Stimulated activated CD4-positive, alpha-beta T cell treated with anti-CD3 and anti-CD28 coated beads, Interleukin-1b, Interleukin-23, amount 100 ng/mL, for 48 hours (primary cell): ENCODE measurements around the gene CERS3.
"Not testable (repeated sequence)": the region's sequence is repeated elsewhere in the genome, so short reads cannot be mapped to it uniquely, and the experiment has no call there.

ENCODE experiments used
- DNase-seq: peaks from one replicate; pipeline ENCODE4 v3.0.0-alpha.2; 2020

CERS3 gene

DNA sequence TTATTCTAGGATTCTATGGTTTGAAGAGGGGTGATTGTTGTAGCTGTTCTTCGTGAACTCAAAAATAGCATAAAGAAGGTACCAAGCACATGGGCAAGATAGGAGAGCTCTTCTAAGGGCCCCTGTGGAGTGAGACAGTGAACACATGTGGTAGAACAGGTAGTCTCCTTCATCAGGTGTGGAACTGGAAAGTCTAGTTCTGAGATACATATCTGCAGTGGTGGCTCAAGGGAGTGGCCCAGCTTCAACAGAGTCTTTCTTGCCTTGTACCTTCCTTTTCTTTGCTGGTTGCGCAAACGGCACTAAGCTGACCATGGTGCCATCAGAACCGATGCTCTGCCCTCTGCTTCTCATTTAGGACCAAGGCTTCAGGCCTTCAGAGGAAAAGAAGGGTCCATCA is 65.2 kb downstream of the CERS3 start:
- DNase-seq, result no peak

DNA sequence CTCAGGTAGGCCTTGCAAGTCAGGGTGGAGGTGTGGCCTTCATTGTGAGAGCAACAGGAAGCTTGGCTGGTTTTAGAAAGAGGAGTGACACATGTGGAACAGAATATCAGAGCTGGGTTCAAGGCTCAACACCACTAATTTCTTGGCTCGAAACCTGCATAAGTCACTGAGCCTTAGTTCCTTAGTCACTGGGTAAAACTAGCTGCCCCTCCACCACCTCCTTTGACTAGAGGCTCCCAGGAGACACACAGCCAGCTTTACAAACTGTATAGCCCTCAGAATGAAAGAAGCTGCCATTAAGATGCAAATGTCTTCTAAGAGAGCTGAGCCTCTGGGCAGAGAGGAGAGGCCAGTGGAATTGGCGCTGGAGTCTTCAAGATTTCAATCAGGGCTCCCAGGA is 67.7 kb downstream of the CERS3 start:
- DNase-seq, result no peak

DNA sequence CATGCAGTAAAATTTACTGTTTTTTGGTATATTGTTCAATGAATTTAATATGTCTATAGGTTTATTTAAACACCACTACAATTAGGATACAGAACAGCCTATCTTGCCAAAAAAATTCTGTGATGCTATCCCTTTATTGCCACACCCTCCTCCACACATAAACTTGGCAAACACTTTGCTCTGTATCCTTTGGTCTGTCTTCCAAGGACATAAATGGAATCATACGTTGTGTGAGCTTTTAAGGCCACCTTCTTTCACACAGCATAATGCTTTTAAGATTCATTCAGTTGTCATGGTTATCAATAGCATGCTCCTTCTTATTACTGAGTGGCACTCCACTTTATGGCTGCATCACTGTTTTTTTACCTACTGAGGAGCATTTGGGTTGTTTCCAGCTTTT is 71.5 kb downstream of the CERS3 start:
- DNase-seq, result no peak

DNA sequence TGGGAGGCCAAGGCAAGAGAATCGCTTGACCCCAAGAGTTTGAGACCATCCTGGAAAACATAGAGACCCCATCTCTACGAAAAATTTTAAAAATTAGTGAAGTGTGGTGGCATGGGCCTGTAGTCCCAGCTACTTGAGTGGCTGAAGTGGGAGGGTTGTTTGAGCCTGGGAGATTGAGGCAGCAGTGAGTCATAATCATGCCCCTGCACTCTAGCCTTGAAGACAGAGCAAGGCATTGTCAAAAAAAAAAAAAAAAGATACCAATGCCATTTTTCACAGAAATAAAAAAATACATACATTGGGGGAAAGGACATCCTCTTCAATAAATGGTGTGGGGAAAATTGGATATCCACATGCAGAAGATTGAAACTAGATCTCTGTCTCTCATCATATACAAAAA is 74.6 kb downstream of the CERS3 start:
- DNase-seq, result no peak

DNA sequence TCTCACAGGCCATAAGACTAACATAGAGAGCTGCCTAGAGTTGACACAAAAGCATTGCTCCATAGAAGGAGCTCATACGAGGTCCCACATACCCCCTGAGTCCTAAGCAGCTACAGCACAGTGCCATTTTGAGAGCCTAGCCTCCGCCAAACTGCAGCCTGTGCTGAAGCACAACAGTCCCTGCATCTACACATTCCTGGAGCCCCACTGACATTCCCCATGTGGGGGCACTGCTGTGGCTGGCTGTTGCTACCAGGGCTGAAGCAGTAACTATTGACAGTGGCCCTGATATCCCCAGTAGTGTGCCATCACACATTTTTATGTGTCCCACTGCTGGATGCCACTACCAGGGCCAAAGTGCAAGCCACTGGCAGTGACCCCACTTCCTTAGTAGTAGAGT is 80.3 kb downstream of the CERS3 start:
- no peak for DNase-seq

DNA sequence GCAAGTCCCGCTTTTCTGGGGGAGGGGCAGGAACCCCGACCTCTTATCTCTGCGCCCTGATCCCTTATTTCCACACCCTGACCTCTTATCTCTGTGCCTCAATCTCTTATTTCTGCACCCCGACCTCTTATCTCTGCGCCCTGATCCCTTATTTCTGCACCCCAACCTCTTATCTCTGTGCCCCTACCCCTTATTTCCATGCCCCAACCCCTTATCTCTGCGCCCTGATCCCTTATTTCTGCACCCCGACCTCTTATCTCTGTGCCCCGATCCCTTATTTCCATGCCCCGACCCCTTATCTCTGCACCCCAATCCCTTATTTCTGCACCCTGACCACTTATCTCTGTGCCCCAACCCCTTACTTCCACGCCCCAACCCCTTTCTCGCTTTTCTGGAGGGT is 87.7 kb downstream of the CERS3 start:
- DNase-seq, result not testable (repeated sequence)

DNA sequence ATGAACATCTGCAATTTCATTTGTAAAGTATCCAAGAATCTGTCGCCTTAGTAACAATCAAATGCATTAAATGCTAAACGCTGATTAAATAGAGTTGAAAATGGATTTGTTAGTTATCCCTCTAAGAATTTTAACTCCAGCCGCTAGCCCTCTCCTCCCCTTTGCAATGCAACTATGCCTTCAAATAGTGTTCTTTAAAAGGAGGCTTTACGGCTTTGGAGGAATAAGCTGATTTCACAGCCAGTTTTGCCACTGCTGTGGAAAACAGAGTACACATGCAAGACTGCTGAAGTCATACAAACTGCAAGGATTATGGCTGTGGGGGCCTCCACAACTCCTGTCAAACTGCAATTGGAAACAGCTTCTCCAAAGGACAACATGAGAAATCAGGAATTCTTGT is 89.2 kb downstream of the CERS3 start:
- no peak for DNase-seq

DNA sequence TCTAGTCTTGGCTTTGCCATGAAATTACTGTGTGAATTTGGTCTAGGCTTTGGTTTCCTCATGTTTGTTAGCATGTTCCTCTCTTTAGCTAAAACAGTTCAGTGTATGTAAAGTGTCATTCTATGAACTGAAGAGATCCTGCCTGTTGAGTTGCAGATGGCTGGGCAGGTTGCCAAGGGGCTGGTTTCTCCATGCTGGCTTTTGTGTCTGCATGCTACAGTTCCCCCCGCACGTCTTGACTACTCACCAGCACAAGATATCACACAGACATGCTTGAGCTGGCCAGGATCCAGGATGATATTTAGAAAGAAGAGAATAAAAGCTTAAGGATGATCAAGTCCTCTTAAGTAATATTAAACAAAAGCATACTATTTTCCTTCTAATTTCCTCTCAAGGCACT is 90.2 kb downstream of the CERS3 start:
- peak; percentile 35 for DNase-seq

DNA sequence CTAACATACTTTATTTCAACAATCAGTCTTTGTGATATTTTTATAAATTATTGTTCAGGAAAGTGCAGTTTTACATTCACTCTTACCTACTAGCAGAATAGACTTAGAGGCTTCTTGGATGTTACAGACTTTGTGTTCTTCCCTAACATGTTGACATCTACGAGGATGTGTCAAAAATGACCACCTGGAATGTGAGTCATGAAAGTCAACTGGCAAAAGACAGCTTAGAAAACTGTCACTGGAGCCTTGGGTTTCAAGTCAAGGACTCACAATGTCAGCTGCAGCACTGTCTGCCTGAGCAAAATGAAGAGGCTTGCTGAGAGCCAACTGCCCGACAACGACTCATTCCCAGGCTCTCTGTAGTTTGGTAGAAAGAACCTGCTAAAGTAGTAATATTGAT is 91.5 kb downstream of the CERS3 start:
- DNase-seq, result no peak

DNA sequence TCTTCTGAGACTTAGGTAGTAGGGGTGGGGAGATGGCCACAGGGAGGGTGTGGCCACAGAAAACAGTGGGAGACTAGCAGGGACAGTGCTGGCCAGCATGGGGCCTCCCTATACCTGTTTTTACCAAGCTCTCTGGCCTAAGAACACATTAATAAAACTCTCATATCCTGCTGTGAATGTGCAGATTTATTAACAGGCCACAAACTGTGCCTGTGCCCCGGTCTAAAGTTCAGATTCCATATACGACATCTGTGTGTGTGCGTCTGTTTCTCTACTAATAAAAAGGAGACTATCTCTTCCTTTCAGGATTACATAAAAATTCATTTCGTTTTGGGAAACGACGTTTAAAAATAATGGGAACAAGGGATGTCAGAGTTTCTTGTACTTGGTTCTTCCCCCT is 94.2 kb downstream of the CERS3 start:
- DNase-seq, result no peak

DNA sequence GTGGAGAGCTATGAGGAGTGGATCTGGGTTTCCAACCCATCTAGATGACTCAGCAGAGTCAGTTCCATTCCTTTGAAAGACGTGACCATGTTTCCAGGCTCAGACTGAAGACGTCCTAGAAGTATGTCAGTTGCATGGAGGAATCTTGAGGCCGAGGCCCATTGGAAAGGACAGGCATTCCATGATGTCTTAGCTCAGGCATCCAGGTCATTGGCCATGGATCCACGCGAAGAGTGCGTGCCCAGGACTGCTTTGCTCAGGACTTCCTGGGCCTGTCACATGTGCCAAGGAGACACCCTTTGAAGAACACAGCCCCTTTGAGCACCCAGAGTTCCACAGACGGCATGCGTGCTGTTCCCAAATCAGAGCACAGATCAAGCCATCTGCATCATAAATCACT is 94.7 kb downstream of the CERS3 start:
- DNase-seq, result no peak

DNA sequence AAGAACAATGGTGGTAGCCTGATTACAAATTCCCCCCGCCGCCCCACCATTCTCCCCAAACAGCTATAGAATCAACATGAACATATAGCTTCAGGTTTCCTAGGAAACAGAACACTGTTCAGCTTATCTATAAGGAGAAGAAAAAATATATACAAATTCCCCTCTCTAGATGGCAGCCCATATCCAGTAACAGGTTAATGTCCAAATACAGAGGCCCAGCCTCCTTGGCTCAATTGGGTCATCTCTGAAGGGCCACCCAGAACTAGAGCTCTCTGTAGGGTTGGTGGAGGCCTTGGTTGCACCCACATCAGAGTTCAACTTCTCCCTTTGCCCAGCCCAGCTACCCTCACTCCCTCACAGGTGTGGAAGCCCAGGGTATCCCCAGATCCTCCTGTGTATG is 95.4 kb downstream of the CERS3 start:
- DNase-seq, result no peak

DNA sequence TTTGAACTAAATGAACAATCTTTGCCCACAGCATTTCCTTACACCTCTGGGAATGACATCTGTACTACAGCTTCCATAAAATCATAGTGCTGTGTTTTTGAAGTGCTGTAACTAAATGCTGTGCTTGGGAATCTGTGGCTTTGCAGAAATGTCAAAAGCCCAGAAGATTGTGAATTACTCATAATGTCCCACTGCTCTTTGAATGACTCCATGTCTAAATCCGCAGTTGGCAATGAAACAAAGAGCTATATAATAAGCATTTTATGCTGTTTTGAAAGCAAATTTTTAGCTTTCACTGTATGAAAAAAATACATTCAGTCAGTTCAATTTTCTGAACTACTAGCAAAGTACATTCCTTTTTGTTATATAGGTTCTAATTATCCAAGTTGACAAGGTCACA is 98.3 kb downstream of the CERS3 start:
- no peak for DNase-seq

DNA sequence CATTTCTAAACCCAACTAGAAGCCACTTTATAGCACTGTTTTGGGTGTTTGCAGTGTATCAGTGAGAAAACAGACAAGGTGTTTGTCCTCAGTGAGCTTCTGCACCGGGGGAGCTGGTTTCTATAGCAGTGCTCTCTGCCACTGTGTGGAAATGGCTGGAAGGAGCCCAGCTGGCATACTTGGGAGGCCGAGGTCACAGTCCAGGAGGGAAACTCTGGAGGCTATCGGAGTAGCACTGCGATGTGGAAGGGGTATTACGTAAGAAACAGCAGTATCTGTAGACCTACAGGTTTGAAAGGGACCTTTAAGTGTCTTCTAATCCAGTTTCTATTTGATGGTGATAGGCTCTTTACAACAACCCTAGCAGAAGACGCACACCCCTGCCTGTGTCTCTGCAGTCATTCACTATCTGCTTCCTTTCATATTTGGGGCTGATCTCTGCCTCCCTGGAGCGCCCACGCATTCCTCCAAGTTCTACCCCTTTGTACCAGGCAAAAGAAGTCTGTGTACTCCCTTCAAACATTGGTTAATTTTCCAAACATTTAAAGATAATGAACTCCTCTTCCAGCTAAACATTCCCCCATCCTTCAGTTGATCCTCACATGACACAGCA is 99.5 kb downstream of the CERS3 start:
- DNase-seq, result no peak

DNA sequence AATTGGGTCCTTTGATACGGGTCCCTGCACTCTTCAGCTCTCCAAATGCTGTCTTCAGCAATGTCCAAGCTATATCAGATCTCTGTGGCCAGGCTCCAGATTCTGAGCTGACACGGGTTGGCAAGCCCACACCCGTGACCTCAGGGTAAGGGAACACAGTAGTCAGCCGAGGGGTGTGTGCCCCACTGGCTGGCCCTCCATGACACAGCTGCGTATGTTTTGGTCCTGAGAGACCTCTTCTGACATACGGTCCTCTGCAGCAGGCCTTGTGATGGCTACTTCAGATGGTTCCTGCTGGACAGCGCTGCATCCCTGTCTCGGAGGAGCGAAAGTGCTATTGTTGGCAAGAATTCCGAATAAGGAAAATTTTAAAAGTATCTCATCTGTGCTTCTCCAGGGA is 101.8 kb downstream of the CERS3 start:
- no peak for DNase-seq

DNA sequence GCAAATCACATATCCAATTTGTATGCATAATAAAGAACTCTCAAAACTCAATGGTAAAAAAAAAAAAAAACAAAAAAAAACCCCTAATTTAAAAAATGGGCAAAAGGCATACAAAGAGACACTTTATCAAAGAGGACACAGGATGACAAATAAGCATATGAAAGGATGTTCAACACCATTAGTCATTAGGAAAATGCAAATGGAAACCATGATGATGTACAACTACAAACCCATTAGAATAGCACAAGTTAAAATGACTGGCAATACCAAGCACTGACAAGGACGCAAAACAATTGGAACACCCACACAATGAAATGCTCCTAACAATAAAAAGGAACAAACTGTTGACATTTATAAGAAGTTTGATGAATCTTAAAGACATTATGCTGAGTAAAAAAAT is 123.6 kb downstream of the CERS3 start:
- no peak for DNase-seq

DNA sequence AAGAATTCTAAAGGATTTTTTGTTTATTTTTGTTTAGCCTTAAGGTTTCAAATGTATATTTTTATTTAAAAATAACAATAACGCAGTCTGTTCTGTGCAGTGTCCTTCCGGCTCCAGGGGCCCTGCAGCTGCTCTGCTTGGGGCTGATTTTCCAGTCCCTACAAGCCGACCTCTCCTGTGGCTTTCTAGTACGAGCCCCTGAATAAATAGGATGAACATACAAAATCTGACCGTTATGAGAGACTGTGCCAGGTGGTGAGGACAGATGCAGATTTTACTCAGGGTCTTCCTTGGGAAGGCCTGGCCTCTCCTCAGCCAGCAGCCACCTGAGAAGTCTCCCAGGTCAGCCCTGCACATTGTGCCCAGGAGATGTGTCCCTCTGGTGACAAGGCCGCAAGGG is 127.8 kb downstream of the CERS3 start:
- no peak for DNase-seq

DNA sequence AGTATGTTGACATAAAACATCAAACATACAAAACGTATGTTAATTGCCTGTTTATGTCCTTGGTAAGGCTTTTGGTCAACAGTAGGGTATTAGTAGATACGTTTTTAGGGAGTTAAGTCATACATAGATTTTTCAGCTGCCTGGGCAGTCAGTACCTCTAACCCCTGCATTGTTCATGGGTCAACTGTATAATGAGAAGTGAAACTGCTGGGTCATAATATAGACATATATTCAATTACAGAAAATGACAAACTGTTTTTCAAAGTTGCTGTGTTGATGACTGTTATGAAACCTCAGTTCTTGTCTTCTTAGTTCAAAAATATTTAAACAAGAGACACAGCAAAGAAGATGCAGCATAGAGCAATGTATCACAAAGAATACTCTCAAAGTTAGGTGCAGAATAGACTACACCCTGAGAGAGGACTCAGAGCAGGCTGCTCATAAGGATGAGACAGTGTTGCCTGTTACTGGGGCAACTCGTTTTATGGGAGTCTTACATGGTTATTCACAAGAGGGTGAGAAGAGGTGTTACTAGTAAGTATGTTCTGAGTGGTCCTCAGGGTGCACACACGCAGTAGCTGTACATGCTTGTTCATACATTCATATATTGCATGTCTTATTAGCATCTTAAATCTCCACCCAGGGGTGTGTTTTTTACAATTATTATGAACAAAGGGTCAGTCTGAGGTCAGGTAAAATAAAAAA is 133.9 kb downstream of the CERS3 start:
- DNase-seq, result no peak

DNA sequence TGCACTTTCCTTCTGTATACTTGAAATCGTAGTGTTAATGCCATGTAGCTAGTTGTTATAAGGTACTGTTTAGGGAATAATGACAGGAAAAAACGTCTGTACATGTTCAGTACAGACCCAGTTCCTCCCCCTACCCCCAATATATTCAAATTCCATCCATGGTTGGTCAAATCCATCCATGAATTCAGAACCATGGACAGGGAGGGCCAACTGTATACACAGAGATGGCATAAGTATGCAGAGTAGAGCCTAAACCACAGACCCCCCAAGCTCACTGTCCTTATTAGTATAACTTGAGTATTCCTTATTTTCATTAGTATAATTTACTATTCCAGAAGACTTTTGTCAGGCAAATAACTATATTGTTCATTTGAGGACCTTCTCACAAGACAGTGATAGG is 135.7 kb downstream of the CERS3 start:
- no peak for DNase-seq

DNA sequence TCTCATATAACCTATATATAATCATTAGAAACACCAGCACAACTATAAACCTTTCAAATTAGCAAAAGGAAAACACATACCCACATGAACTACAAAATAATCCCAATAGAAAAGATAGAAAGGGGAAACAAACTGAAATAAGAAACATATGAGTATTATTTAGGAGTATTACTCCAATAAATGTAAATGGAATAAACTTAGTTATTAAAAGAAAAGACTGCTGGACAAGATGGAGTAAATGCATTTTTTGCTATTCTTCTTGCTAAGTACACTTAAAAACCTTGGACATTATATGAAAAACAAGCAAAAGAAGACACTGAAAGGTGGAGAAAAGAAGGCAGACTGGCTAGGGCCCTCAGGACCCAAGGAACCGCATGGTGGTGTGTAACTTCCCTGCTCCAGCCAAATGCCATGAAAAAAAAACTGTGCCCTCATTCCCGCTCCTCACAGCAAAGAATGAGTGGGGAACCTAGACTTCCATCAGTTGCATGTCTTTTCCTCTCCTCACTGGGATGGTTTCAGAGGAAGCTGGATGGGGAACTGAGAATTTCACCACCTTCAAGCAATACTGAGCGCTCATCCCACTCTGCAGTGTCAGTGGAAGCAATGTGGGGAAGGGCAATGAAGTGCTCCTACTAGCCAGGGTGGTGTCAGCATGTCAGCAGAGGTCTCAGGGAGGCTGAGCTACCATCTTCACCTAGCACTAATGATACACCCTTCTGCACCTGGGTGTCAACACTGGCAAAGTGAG is 143.3 kb downstream of the CERS3 start:
- DNase-seq, result no peak

DNA sequence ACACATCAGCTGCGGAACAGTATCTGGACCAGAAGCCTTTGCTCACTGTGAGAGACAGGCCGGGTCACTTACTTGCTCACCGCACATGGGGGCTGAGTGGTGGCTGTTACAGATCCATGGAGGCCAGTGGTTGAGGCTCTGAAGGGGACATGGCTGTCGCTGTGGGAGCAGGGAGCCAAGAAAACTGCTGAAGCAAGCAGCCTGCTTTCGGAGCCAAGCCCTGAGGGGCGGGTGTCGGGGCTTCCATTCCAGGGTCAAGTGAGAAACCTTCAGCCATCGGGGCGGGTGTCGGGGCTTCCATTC is 144.7 kb downstream of the CERS3 start:
- DNase-seq, result no peak

DNA sequence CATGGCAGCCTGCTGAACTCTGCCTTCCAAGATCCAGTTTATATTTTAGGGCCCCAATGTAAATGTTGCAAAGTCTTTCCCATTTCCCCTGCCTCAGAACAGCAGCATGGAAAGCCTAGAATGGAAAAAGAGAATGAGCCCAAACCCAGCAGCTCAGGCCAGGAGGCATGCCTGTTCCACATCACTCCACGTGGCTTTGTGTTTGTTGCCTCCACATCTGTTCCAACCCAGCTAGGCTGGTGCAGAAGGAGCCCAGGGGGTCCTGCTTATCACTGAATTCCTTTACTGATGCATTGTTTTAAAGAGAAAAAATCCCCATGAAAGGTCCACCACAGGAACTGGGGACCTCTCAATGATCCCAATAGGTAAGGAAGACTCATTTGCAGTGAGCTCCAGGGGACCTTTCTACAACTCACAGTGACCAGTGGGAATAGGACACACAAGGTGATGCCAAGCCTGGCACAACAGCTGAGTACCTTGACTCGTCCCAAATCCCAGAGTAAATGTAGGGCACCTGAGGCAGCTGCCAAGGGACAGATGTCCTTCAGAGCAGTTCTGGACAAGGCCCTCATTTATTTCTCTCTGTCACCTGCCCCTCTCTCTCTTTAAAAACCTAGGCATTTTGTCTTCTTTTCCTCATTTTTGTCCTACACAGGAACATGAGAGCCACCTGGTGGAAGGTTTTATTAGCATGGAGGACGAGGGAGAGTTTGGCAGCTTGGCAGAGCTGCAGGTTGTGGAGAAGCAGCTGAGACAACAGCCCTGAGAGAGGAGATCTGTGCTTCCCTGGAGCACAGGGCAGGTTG is 145.2 kb downstream of the CERS3 start:
- peak; percentile 15 for DNase-seq

DNA sequence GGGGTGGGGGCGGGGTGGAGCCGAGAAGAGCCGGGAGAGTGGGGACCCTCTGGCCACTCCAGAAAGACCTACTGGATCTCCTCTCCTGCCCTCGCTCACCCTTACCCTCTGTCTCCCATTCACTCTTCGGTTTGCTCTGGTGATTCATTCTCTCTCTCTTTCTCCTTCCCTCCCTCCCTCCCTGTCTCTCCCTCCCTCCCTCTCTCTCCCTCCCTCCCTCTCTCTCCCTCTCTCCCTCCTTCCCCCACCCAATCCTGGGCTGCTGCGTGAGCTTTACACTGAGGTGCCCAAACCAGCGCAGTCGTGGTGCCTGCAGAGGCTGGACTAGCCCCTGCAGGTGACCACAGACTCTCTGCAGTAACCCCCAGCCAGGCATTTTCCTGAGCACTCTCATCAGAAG is 154.8 kb downstream of the CERS3 start:
- DNase-seq, result no peak
